GM21529 (cell line): ENCODE measurements around the gene TPP1.

Experiments used
- ATAC-seq: cut with Tn5 transposase; IDR thresholded peaks from one replicate; pipeline ENCODE4 v1.9.1; 2021; ENCODE audit not compliant: unreplicated experiment

Gene TPP1

DNA sequence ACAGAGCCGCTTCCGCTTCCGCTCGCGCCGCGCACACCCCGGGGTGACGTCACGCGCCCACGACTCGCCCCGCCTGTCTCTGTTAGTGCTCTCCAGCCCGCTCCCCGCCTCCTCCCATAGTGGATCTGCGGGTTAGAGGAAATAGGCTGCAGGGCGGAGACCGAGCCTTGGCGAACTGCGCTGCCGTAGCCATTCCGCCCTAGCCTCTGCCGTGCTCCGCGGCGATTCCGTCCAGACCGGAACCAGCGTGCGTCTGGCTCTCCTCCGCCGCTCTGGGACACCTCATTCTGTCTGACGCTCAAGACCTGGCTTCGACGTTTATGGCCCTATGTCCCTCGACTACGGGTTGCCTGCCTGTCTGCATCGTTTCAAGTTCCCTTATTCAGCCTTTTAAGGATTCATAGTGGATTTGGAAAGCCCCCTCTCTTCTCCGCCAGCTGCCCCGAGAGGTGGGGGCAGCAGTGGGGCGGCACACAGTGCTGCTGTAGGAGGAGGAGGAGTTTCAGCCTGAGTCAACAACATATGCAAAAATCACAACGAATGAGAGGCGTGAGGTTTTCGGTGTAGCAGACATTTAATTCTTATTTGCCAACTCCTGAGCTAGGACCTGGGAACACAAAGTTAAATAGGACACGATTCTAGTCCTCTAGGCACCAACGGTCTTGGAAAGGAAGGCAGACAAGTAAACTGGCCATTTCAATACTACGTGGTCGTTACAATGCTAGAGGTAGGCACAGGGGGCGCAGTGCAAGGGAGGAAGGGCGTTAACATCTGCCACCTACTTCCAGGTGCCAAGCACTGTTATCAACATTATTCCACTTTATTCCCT, 6.8 kb downstream of the TPP1 start, which contains the start of gene TAF10:
Gene TAF10 (minus strand): TSS at position 4 of the 829 bp plus-strand sequence. CDS start 27 bp downstream, outside the sequence.
- peak; percentile 89 for ATAC-seq

DNA sequence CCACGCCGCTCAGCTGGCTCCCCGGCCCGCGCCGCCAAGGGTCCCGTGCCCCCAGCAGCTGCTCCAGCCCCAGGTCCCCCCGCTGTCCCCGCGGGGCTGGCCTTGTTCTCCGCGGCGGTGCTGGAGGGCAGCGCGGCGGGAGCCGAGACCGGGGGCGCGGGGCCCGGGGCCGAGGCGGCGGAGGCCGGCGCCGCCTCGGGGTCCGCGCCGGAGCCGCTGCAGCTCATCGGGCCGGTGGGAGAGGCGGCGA, 7.3 kb downstream of the TPP1 start:
- peak; percentile 3 for ATAC-seq

DNA sequence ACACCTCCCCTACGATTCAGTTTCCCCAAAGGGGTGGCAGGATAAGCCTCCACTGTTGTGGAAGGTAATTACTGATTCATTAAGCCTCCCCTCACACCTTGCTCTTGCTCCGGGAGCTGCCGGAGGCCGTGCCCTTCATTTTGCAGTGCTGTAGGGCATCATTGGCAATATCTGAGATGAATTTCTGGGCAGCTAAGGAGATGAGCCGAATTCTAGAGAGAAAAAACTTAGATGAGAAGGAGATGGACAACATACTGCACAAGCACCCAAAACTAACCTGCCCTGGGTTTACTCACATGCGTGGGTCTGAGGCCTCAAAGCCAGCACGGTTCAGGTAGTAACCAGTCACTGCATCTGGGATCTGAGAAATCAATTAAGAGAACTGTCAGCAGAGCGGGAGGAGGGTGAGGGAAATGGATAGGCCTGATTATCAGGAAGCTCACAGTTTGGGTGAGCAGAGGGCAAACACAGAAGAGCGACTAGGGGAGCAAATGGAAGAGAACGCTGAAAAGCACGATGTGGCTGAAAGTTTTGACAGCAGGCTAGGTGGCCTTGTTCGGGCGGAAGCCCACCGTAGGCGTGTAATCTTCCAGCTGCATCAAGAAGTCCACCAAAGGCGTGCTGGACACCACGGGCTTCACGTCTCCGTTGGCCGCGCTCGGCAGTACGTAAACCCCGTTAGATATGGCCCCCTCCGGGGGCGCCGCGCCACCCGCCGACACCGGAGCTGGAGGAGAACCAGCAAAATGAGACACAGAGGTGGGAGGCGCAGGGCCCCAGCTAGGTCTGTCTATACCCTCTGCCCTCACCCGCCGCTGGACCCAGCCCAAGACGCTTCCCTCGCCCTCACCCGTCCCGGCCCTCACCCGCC, 7.9 kb downstream of the TPP1 start:
- ATAC-seq: peak; percentile 1

DNA sequence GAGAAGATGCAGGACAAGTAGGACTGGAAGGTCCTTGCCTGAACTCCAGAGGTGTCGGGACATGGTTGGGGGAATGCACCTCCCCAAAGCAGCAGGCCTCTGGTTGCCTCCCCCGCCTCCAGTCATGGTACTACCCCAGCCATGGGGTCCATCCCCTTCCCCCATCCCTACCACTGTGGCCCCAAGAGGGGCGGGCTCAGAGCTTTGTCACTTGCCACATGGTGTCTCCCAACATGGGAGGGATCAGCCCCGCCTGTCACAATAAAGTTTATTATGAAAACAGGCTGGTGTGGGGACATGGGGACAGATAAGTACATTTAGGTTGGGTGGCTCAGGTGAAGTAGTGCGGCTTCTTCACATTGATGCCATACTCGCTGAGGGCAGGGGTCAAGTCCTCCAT, 8.6 kb downstream of the TPP1 start:
- ATAC-seq: no peak

DNA sequence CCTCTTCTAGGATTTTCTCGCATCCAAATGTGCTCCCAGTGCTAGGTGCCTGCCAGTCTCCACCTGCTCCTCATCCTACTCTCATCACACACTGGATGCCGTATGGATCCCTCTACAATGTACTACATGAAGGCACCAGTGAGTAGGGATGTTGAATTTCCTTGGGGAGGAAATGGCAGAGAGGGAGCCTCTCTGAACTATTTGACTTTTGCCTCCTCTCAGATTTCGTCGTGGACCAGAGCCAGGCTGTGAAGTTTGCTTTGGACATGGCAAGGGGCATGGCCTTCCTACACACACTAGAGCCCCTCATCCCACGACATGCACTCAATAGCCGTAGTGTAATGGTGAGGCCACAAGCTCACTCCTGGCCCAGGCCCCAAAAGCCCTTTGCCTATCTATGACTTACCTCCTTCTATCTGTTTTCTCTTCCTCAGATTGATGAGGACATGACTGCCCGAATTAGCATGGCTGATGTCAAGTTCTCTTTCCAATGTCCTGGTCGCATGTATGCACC, 9.7 kb downstream of the TPP1 start:
- no peak for ATAC-seq

DNA sequence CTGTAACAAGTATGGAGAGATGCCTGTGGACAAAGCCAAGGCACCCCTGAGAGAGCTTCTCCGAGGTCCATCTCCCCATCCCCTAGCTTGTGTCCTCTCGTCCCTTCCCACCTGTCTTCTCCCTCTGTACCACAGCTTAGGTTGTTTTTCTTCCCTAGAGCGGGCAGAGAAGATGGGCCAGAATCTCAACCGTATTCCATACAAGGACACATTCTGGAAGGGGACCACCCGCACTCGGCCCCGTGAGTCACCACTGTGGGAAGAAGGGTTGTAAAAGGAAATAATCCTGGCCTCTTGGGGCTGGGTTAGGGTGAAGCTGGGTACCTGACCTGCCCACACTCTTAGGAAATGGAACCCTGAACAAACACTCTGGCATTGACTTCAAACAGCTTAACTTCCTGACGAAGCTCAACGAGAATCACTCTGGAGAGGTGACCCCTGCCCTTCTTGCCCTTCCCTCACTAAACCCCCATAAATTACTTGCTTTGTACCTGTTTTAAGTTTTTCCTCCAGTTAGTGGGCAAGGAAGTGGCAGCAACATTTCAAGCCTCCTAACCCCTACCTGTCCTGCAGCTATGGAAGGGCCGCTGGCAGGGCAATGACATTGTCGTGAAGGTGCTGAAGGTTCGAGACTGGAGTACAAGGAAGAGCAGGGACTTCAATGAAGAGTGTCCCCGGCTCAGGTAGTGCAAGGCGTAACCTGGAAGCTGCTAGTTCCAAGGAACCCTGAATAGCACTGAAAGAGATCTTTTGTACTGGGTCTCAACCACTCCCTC, 10.3 kb downstream of the TPP1 start:
- ATAC-seq: no peak

DNA sequence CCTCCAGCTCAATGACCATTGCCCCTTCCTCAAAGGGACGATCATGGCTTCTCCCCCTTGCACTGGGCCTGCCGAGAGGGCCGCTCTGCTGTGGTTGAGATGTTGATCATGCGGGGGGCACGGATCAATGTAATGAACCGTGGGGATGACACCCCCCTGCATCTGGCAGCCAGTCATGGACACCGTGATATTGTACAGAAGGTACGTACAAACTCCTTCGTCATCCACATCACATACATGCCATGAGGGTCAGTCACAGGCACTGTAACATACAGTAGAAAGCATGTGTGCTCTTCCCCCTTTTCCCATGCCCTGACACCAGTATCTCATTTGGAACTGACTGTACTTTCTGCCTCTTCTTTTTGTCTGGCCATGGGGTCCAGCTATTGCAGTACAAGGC, 11.2 kb downstream of the TPP1 start:
- no peak for ATAC-seq

DNA sequence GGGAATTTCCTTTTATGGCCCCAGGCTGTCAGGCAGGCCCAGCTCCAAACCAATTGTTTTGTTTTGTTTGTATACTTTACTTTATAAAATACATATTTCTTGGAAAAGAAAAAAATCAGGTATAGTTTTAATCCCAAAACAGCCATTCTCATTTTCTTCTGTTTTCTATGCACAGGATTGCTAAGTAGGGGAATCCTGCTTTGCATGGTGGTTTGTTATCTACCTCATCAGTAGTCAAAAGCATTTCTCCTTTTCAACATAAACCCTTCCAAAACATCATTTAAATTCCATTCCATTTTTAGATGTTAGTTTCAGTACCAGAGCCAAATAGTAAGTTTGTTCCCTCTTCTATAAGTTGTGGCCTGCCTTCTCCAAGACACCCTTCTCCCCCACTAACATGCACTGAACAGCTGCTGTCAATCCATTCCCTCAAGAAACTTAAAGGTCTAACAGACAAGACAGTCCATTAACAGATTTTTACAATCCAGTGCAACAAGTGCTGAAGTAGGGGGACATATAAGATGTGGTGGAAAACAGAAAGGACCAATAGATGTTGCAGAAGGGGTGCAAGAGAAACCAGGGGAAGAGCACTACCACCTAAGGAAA, 11.9 kb downstream of the TPP1 start:
- ATAC-seq: no peak

DNA sequence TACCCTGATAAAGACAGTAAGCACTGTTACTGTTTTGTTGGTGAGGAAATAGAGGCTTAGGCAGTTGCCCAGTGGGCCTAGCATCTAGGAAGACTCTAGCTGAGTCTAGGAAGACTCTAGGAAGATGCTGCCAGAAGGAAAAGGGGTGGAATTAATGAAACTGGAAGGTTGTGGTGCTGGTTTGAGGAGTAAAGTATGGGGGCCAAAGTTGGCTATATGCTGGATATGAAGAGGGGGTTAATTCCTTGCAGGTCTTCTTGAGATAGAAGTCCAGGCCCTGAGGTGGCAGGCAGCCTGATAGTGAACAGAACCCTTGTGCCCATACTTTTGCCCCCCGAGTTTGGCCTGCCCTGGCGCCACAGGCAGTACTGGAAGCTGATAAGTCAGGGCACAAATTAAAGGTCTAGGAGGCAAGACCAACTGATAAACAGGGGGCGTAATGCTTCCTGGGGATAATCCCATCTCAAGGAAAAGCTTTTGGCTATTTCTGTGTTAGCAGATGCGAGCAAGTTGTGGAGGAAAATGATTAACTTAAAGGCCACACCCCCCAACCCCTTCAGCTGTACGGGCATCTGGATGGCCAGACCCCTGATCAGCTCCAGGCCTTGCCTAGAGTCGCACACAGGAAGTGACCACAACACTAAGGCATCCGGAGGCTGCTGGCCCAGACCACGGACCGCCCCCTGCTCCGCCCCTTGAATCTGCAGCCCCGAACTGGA, 12.6 kb downstream of the TPP1 start:
- peak; percentile 44 for ATAC-seq

DNA sequence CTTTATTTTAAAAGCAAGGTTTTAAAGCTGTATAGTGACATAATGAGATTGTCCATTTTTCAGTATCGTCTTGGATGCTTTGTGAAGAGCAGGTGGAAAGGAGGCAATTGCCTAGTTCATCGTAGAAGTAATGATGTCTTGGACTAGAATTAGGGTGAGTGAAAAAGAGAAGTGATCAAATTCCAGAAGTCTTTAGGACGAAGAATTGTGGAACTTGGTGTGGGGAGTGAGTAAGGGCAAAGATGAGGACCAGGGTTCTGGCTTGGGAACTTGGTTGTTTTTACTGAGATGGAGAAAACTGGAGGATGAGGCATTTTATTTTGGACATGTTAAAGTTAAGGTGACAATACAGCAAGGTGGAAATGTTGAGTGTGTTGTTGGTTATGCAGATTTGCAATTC, 14.4 kb downstream of the TPP1 start:
- no peak for ATAC-seq

DNA sequence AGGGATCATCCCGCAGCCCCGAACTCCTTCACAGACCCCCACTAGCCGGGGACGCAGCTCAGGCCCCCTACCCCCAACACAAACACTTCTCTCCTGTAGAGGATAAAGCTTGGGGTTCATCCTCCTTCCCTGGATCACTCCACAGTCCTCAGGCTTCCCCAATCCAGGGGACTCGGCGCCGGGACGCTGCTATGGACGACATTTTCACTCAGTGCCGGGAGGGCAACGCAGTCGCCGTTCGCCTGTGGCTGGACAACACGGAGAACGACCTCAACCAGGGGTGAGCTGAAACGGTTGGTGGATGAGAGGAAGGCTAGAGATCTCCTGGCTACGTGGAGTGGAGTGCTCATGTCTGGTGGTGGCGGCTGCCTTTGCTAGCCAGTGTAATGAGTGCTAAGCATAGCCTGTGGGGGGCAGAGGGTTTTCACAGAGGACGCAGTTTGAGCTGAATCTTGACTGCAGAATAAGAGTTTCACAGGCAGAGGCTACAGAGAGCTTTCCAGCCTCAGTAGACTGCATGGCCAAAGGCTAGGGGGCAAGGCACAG, 15.1 kb downstream of the TPP1 start:
- ATAC-seq: peak; percentile 46

DNA sequence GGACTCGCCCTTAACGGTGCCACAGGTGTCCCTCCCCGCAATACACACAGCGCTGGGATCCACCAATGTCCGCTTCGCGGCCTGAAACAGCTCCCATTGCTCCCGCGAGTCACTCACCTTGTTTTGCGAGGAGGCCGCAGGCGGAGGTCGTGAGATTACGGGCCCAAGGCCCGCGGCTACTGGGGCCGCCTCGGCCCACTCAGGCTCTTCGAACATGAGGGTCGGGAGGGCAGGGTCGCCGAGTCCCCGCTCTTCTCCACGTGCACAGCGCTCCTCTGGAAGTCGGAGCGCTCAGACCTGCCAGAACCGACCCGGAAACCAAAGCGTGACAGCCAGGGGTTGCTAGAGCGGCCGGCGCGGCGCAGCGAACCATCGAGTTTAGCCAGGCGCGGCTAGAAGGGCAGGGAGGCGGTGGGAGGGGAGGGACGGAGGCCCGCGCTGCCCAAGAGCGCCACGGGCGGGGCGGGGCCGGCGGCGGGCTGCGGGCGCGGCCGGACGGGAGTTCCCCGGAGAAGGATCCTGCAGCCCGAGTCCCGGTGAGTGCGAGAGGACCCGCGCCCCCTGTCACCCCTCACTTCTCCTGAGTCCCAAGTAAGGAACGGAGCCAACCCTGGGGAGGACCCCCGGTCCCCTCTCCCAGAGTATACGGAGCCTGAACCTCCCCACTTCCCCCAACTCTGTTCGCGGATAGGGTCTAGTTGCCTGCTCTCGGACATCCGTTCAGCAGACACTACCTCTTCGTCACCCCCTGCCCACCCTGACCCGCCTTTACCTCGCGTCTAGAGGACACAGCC, 15.7 kb downstream of the TPP1 start, which contains the start of the genes ILK and RRP8:
Gene ILK (plus strand): TSS at position 488 of the 794 bp plus-strand sequence. CDS start 498 bp downstream, outside the sequence.
Gene RRP8 (minus strand): TSS at position 330 of the 794 bp plus-strand sequence. CDS start 114 bp downstream, at position 216.
- ATAC-seq: peak; percentile 70

DNA sequence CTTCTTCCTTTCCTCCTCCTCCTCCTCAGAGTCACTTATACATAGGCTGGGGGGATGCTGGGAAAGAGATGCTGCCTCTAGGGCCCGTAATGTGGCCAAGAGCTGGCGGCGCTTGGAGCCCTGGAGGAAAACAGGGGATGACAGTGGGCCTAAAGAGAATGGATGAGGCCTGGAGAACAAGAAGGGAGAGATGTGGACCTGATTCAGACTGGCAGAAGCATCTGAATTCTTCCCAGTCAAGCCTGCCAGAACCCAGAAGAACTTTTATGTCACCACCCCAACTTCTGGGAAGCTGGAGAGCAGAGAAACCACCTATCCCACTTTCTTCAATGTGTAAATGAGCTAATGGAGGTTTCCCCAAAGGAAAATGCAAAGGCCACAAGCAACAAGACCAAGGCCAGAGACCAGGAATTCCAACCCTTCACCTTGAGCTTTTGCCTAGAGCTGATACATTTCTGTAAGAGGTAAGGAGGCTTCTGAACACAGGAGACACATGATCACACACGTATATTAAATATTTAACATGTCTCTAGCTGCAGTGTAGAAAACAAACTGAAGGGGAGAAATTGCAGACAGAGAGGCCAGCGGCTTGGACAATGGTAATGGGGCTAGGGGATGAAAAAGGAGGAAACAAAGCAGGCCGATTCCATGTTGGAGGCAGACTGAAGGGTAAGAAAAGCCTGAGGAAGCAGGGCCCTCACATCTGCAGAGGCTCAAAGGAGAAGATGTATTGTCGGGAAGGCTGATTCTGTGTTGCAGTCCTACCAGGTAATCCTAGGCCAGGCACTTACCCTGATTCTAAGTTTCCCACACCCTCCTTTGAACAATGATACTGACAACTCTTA, 16.9 kb downstream of the TPP1 start:
- no peak for ATAC-seq

DNA sequence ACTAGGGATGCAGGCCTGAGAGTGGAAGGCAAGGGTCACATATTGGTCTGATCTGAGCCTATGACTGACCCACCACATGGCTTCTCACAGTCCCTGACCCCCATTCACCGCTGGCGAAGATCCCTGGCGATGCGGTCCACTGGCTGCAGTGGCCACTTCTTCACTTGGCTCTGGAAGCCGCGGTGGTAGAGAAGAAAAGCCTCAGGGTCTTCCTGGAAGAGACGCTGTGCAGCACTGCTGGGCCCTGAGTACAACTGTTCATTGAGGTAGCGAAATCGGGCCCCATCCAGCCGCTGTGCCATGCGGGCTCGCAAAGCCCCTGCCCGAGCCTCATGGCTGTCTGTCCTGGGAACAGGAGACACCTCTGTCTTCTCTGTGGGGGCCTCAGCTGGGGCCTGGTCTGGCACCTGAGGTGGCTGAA, 18.2 kb downstream of the TPP1 start:
- ATAC-seq: no peak

DNA sequence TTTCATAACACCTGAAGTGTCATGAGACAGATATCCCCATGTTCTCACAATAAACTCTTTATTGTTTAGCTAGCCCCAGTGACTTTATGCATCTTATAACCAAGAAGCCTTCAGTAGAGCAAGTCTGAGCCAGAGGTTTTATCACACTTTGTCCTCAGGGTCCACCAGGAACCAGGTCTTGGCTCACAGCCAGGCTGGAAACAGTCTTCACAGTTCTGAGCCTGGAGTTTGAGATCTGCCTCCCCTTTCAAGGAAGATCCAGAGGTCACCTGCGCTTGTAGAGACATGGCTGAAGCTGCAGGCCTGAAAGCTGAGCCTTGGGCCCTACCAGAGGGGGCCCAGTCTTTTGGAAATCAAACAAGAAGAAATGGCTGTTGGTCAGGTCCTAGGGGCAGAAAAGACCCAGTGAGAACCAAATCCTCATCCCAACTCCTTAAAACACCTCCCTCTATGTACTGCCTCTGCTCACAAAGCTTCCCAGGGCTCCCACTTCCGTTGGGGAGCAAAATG, 19.3 kb downstream of the TPP1 start:
- ATAC-seq: no peak

DNA sequence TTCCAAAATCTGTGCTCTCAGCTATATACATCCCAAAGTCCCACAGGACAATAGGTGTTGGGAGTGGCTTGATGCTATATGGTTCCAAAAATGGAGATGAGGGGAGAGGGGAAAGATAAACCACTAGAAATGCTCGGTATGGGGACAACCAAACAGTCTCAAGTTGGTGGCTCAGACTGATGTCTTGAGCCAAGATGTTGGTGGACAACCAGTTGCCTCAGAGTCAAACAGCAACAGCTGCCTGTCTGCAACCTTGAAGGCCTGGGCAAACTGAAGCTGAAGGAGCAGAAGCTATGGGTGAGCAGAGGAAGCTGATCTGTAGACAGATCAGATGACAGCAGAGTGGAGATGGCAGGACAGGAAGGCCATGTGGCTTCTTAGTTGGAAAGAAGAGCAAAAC, 19.8 kb downstream of the TPP1 start:
- no peak for ATAC-seq

DNA sequence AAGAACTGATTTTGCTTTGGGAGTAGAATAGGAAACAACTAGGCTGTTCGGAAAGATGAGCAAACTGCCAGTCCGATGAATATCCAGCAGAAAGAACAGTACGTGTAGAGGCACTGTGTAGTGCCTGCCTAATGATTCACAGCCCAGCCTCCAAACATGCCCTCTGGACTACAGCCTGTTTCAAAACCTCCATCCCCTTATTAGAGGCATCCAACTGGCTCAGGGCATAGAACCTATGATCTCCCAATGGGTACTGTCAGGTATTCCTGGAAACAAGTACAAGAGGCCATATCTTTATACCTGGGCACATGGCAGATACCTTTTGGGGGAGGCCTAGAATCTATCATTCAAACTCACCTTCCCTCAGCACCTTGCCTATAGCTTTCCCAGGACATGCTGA, 20.7 kb downstream of the TPP1 start:
- no peak for ATAC-seq
